Thyroid gland (tissue), 4 donors: ENCODE data around the gene FBLN5. TPM values are rescaled to one million over a fixed set of nuclear protein-coding genes. Genes with fewer than 3 reads are reported as not detected.

Experiments used
- DNase-seq, 2 donors: peaks; one replicate each; pipeline ENCODE4 v3.0.0-alpha.2; 2019
- H3K27ac ChIP-seq, 3 donors: fragments of 200-600 bp; sonication (generic); 1 replicate in 2 of 3; 2 replicates in 1 of 3; pipeline ENCODE4 v1.5.1; 2016 to 2019; ENCODE audit warnings: mild to moderate bottlenecking in 1 of 3, moderate library complexity in 1 of 3
- H3K27me3 ChIP-seq: fragments of 200-600 bp; sonication (generic); one replicate; pipeline ENCODE4 v1.5.1; 2019
- H3K36me3 ChIP-seq, 2 donors: fragments of 200-600 bp; sonication (generic); one replicate each; pipeline ENCODE4 v1.5.1; 2016 to 2019
- H3K4me1 ChIP-seq, 2 donors: fragments of 200-600 bp; sonication (generic); one replicate each; pipeline ENCODE4 v1.5.1; 2017 to 2019
- H3K4me3 ChIP-seq, 3 donors: fragments of 200-600 bp; sonication (generic); replicated peaks in 1 of 3; 1 replicate in 2 of 3; 2 replicates in 1 of 3; pipeline ENCODE4 v1.5.1; 2016; ENCODE audit warnings: mild to moderate bottlenecking in 1 of 3
- H3K9me3 ChIP-seq: fragments of 200-600 bp; sonication (generic); one replicate; pipeline ENCODE4 v1.5.1; 2017
- CTCF ChIP-seq, 6 experiments: fragments of 200-600 bp in 3 of 6; fragments of 450-650 bp in 3 of 6; sonication (generic) in 3 of 6; IDR thresholded peaks; one replicate each; pipeline ENCODE4 v1.5.1; 2016 to 2019; ENCODE audit warnings: antibody characterized with exemption in 6 of 6, mild to moderate bottlenecking in 2 of 6, inconsistent platforms in 1 of 6, moderate library complexity in 1 of 6
- POLR2A ChIP-seq, 2 donors: fragments of 450-650 bp; IDR thresholded peaks; one replicate each; pipeline ENCODE4 v1.6.1; 2017; ENCODE audit warnings: antibody characterized with exemption in 2 of 2, mild to moderate bottlenecking in 2 of 2, moderate library complexity in 1 of 2
- WGBS, 2 donors: methylation state at CpG; one replicate each; pipeline ENCODE4 v1.1.5; 2017; 5-methylcytosine and 5-hydroxymethylcytosine counted together
- intact Hi-C: fragments of 100-400 bp; cut with DNase I; formaldehyde crosslinking; loops from one replicate; pipeline ENCODE4 v1.15.1; 2023
- total RNA-seq, 4 donors: library from RNA; depleted of rRNA; stranded (reverse); fragments of >200 nt; gene quantifications; one replicate each; pipeline ENCODE4 v1.2.3, GENCODE V29; 2016

Gene FBLN5
- total RNA-seq, 4 donors from 2014 or later: 71.5 to 110 (median 86.4) TPM

DNA sequence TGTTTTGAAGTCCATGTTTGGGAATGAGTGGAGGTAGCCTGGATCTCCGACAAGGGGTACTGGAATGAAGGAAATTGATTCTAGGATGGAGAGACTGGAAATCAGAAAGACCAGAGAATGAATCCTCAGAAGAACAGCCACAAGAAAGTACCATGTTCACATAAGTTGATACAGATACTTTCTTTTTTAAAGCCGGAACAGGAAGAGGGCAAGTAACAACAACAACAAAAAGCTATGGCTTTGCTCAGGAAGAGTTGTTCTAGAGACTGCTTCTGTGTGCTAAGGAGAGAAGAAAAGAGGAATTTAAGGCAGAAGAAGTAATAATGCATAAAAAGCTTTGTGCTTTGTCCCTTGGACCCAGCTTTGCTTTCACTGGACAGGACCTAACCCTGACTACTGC is 86.4 kb downstream of the FBLN5 start:
- H3K4me1 ChIP-seq: no peaks in the 10 kb centered on the region
- WGBS, 2 donors: 79 to 85% methylated on average over 2 of the region's 2 CpGs
- no peaks in the 10 kb centered on the region for H3K27me3 ChIP-seq
- H3K4me3 ChIP-seq: no peak overlapping the region
- no peaks in the 10 kb centered on the region for H3K9me3 ChIP-seq
- intact Hi-C loops: no loop called here
- no peak overlapping the region for H3K27ac ChIP-seq
- DNase-seq: no peak
- TF ChIP-seq POLR2A (IDR thresholded peaks at IDR 0.05) (no peak), CTCF (IDR thresholded peaks at IDR 0.05) (no peak)
- H3K36me3 ChIP-seq: no peaks in the 10 kb centered on the region

DNA sequence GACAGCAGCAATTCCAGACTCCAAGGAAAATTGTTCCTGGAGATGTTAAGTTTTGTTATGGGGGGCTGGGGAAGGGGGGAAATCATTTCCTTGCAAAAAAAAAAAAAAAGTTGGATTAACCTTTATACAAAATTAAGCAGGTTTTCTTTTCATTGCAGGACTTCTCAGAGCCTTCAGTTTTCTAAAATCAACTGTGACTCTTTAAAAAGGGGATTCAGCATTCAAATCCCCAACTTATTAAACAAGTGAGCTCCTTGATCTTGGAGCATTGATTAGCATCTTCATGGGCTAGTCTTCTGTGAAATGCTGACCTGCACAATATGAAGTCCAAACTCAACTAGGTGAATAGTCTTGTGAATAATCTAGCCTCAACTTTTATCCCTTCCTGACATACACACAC is 87.3 kb downstream of the FBLN5 start:
- no peaks in the 10 kb centered on the region for H3K9me3 ChIP-seq
- no peaks in the 10 kb centered on the region for H3K27me3 ChIP-seq
- intact Hi-C loops: no loop called here
- H3K4me3 ChIP-seq: no peak overlapping the region
- no peak overlapping the region for H3K27ac ChIP-seq
- no peak for DNase-seq
- TF ChIP-seq CTCF (IDR thresholded peaks at IDR 0.05) (no peak), POLR2A (IDR thresholded peaks at IDR 0.05) (no peak)
- no peaks in the 10 kb centered on the region for H3K36me3 ChIP-seq
- no peaks in the 10 kb centered on the region for H3K4me1 ChIP-seq

- no peaks in the 10 kb centered on the region for H3K4me1 ChIP-seq
- no peak for DNase-seq
- H3K27ac ChIP-seq: no peak overlapping the region
- intact Hi-C loops: no loop called here
- no peaks in the 10 kb centered on the region for H3K9me3 ChIP-seq
- 39 to 49% methylated on average over 8 of the region's 8 CpGs for WGBS, 2 donors
- H3K27me3 ChIP-seq: no peaks in the 10 kb centered on the region
- TF ChIP-seq POLR2A (IDR thresholded peaks at IDR 0.05) (no peak), CTCF (IDR thresholded peaks at IDR 0.05) (no peak)
- H3K4me3 ChIP-seq: no peak overlapping the region
- no peaks in the 10 kb centered on the region for H3K36me3 ChIP-seq
Observed at GRCh38 chr14:91858536-91859275, 88.8 kb downstream of the FBLN5 start.

- Histone ChIP-seq H3K36me3 (no peaks in the 10 kb centered on the region), H3K4me3 (no peak overlapping the region), H3K27me3 (no peaks in the 10 kb centered on the region), H3K27ac (no peak overlapping the region), H3K4me1 (no peaks in the 10 kb centered on the region), H3K9me3 (no peaks in the 10 kb centered on the region)
- intact Hi-C loops: no loop called here
- no peak for TF ChIP-seq POLR2A (IDR thresholded peaks at IDR 0.05)
- TF ChIP-seq CTCF (IDR thresholded peaks at IDR 0.05): no peak
- 96 to 100% methylated on average over 2 of the region's 2 CpGs for WGBS, 2 donors
- no peak for DNase-seq
Observed at GRCh38 chr14:91857614-91858013, 89.9 kb downstream of the FBLN5 start.

DNA sequence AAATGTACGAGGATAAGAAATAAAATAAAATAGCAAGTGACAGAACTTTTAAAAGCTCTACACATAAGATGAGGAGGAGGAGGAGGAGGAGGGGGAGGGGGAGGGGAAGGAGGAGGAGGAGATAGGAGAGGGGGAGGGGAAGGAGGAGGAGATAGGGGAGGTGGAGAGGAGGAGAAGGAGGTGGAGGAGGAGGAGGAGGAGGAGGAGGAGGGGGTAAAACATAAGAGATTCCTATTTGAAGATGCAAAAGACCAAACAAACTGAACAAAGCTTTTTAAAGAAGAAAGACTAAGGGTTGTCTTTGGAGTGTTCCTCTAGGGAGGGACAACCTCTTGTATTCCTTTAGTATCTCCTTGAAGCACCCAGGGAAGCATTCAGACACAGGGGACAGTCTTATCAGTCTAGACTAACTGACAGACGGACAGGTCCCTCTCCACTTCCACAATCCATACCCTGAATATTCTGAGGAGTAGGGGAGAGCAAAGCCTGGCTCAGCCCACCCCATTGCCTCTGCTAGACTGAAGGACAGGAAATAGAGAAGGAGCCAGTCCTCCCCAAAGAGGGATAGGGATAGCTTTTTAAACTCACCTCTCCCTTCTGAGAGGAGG is 93.1 kb downstream of the FBLN5 start:
- no peak for TF ChIP-seq POLR2A (IDR thresholded peaks at IDR 0.05)
- TF ChIP-seq CTCF (IDR thresholded peaks at IDR 0.05): no peak
- no peaks in the 10 kb centered on the region for H3K9me3 ChIP-seq
- DNase-seq: no peak

More for the DNA sequence above, 93.1 kb downstream of the FBLN5 start:
- no peaks in the 10 kb centered on the region for H3K36me3 ChIP-seq
- intact Hi-C loops: no loop called here
- no peaks in the 10 kb centered on the region for H3K4me1 ChIP-seq
- H3K4me3 ChIP-seq: no peak overlapping the region
- H3K27ac ChIP-seq: no peak overlapping the region
- WGBS, 2 donors: 78 to 80% methylated on average over 2 of the region's 2 CpGs
- no peaks in the 10 kb centered on the region for H3K27me3 ChIP-seq
